CD4-positive, alpha-beta T cell treated with Interleukin-6 at 100 ng/mL for 8 hours (primary cell): Measurements from ENCODE around the gene DNAJC11.
"Not testable (repeated sequence)": the region's sequence is repeated elsewhere in the genome, so short reads cannot be mapped to it uniquely, and the experiment has no call there.

Experiments
- DNase-seq: peaks from one replicate; pipeline ENCODE4 v3.0.0-alpha.2; 2020; ENCODE audit warnings: mixed read lengths, low spot score

The DNAJC11 gene

GRCh38 chr1:6623269-6623965 lies 78.2 kb downstream of the DNAJC11 start:
- DNase-seq, result no peak

GRCh38 chr1:6622396-6623152 lies 79.0 kb downstream of the DNAJC11 start:
- no peak for DNase-seq

GRCh38 chr1:6621429-6622391 lies 79.9 kb downstream of the DNAJC11 start:
- DNase-seq, result no peak

GRCh38 chr1:6619045-6619444 lies 82.6 kb downstream of the DNAJC11 start:
- no peak for DNase-seq

- no peak for DNase-seq
Observed at GRCh38 chr1:6614929-6615785, 86.5 kb downstream of the DNAJC11 start.

- peak; percentile 37 for DNase-seq
Observed at GRCh38 chr1:6614019-6614928, 87.3 kb downstream of the DNAJC11 start.

- peak; percentile 99 for DNase-seq
Observed at GRCh38 chr1:6613361-6614018, 88.1 kb downstream of the DNAJC11 start, which contains the start of gene PHF13. PHF13 (plus strand) TSS chr1:6613731; CDS start chr1:6614067, 336 bp downstream.

- DNase-seq, result no peak
Observed at GRCh38 chr1:6612641-6613360, 88.8 kb downstream of the DNAJC11 start.

- no peak for DNase-seq
Observed at GRCh38 chr1:6603915-6604558, 97.6 kb downstream of the DNAJC11 start.

GRCh38 chr1:6603238-6603914 lies 98.2 kb downstream of the DNAJC11 start:
- peak; percentile 38 for DNase-seq

GRCh38 chr1:6602669-6603237 lies 98.9 kb downstream of the DNAJC11 start, which contains the start of gene KLHL21:
KLHL21 (minus strand) TSS chr1:6602869; CDS start chr1:6602817, 52 bp downstream.
- DNase-seq, result peak; percentile 86

GRCh38 chr1:6601923-6602668 lies 99.5 kb downstream of the DNAJC11 start:
- no peak for DNase-seq

- peak; percentile 81 for DNase-seq
Observed at GRCh38 chr1:6601049-6601922, 100.3 kb downstream of the DNAJC11 start.

GRCh38 chr1:6600410-6601048 lies 101.1 kb downstream of the DNAJC11 start:
- no peak for DNase-seq

- not testable (repeated sequence) for DNase-seq
Observed at GRCh38 chr1:6599991-6600390, 101.6 kb downstream of the DNAJC11 start.
